Right lobe of liver (tissue), 4 donors: Measurements from ENCODE around the gene STAT5B.

Experiments
- POLR2A ChIP-seq: fragments of 450-650 bp; IDR thresholded peaks from one replicate; pipeline ENCODE4 v1.6.1; 2017; ENCODE audit warnings: antibody characterized with exemption, mild to moderate bottlenecking
- TF ChIP-seq, protein P1 (sequence below), 4 donors: fragments of 200-600 bp in 3 of 4; fragments of 450-650 bp in 1 of 4; IDR thresholded peaks; one replicate each; pipeline versions ENCODE4 v1.5.1 to v1.8.0; 2016 to 2022; ENCODE audit warnings: antibody characterized with exemption in 4 of 4, mild to moderate bottlenecking in 2 of 4
- donor health status: DM: no; HTN: no; CAD: no.
- donor health status: DM: no; HTN: no; CAD: no.
- donor health status: DM: no; HTN: yes; CAD: no.

GRCh38 chr17:42201458-42201772 is 74.8 kb downstream of the STAT5B start:
- TF ChIP-seq, protein P1, sequence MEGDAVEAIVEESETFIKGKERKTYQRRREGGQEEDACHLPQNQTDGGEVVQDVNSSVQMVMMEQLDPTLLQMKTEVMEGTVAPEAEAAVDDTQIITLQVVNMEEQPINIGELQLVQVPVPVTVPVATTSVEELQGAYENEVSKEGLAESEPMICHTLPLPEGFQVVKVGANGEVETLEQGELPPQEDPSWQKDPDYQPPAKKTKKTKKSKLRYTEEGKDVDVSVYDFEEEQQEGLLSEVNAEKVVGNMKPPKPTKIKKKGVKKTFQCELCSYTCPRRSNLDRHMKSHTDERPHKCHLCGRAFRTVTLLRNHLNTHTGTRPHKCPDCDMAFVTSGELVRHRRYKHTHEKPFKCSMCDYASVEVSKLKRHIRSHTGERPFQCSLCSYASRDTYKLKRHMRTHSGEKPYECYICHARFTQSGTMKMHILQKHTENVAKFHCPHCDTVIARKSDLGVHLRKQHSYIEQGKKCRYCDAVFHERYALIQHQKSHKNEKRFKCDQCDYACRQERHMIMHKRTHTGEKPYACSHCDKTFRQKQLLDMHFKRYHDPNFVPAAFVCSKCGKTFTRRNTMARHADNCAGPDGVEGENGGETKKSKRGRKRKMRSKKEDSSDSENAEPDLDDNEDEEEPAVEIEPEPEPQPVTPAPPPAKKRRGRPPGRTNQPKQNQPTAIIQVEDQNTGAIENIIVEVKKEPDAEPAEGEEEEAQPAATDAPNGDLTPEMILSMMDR (IDR thresholded peaks at IDR 0.05): no peak
- no peak for TF ChIP-seq POLR2A
